ENCODE results near the gene ARHGAP32.

The ARHGAP32 gene

DNA sequence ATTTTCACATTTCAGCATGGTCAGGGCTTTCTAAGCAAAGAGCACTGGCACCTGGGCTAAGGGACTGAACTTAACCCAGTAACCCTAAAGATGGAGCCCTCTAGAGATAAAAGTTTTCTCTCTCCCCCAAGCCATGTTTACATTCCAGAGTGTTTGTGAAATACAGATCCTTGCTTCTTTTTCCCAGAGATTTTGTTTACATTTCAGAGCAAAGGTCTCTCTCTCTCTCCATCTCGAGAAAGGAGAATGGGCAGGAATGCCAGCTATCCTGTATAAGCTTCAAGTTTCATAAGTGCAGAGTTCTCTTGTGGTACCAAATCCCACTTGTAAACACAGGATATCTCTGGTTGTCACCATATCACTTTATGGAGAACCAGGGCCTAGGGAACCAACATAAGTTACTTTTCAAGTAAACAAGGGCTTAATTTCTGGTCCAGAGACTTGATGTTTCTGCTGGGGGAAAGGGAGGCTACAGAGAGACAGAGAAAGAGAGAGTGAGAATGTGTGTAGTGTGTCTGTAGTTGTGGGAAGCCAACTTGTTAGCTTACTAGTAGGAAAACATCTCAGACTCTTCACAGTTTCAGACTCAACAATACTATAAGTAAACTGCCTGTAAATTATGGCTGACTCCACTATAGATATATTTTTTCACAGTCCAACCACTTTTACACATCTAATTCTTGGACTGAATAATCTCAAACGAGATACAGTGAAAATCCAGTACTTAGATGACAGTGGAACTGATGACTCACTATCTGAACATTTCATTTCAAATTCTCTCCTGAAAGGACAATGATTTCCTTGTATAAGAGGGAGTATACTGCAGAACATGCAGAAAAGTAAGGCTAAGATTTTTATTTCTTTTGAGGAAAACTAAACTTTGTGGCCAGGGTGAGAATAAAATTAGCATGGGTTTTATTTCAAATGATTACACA, 76.2 kb downstream of the ARHGAP32 start:
- DNase-seq (ENCODE audit: low read depth) = no peak

DNA sequence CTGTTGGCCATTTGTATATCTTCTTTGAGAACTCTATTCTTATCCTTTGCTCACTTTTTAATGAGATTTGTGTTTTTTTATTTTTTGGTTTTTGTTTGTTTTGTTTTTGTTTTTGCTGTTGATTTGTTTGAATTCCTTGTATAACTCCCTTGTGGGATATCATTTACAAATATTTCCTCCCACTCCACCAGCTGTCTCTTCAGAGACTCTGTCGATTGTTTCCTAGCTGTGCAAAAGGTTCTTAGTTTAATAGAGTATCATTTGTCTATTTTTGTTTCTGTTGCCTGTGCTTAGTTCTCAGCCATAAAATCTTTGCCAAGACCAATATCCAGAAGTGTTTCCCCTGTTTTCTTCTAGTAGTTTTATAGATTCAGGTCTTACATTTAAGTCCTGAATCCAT, 82.4 kb downstream of the ARHGAP32 start:
- no peak for DNase-seq (ENCODE audit: low read depth)

DNA sequence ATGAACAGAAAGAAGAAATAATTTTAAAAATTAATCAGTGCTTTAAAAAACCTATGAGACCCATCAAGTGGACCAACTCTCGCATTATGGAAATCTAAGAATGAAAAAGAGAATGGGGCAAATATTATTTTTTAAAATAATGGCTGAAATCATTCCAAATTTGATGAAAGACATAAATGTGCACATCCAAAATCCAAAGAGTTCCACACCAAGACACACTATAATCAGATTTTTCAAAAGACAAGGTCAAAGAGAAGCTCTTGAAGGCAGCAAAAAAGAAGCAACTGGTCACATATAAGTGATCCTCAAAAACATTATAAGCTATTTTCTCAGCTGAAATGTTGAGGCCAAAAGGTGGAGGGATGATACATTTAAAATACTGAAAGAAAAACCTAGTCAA, 85.3 kb downstream of the ARHGAP32 start:
- no peak for DNase-seq (ENCODE audit: low read depth)

DNA sequence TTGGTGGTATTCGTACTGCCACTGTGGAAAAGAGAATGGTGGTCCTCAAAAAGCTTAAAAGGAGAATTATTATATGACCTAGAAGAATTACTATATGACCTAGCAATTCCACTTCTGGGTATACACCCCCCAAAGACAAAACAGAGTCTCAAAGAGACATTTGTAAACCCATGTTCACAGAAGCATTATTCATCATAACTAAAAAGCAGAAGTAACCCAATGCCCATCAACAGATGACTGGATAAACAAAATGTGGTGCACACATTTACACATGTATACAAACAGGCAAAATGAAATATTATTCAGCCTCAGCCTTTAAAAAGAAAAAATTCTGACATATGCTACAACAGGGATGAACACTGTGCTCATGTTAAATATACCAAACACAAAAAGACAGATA, 89.4 kb downstream of the ARHGAP32 start:
- DNase-seq (ENCODE audit: low read depth) = no peak

DNA sequence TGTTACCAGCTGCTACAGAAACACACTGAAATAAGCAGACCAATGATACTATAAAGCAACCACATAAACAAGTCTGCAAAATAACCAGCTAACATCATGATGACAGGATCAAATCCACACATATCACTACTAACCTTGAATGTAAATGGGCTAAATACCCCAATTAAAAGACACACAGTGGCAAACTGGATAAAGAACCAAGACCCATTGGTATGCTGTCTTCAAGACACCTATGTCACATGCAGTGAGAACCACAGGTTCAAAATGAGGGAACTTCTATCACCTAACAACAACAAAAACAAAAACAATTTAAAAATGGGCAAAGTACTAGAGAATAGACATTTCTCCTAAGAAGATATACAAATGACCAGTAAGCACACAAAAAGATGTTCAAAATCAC, 89.9 kb downstream of the ARHGAP32 start:
- DNase-seq (ENCODE audit: low read depth) = no peak

DNA sequence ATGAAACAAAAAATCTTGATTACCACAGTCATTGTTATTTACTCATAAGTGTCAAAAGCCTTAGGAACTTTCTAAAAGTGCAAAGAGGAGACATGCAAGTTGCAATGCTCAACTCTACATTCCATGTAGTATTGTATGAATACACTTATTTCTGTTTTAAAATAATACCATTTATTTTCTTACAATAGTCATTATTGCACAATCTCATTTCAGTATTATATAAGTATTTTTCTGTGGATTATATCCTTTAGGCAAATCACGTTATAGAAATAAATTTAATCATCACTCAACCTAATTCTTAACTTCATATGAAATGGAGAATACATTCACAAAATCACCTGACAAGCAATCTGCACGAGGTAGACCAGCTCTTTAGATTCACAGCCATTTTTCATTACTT, 98.8 kb downstream of the ARHGAP32 start:
- DNase-seq (ENCODE audit: low read depth) = no peak

DNA sequence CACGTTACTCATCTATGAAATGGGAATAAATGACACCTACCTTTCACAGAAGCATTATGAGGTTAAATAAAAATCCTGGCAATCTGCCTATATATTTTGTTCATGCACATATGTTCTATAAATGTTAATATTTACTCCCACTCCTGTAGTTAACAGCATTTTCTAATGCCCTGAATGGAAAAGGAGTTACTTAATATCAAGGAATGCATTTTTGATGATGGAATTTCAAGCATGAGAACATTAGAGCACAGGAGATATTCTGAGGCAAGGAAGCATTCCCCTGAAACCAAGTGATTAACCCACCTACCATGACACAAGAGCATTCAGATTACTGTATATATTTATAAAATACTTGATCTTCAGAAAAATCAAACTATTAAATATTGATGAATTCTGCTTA, 102.1 kb downstream of the ARHGAP32 start:
- no peak for DNase-seq (ENCODE audit: low read depth)

DNA sequence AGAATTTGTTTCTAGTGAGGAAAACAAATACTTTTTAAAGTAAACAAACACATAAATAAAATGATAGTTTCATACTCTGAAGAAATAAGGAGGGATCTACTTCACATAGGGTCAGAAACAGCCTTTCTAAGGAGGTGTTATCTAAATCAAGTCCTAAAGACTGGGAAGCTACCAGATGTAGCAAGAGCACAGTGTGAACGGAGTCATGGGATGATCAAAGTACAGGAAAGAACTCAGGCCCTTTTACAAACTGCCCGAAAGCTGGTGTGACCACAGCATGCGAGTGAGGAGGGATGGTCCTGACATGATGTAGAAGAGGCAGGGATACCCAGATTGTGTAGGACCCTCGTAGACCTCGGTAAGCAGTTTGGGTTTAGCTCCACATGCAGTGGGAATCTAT, 102.8 kb downstream of the ARHGAP32 start:
- DNase-seq (ENCODE audit: low read depth) = no peak

DNA sequence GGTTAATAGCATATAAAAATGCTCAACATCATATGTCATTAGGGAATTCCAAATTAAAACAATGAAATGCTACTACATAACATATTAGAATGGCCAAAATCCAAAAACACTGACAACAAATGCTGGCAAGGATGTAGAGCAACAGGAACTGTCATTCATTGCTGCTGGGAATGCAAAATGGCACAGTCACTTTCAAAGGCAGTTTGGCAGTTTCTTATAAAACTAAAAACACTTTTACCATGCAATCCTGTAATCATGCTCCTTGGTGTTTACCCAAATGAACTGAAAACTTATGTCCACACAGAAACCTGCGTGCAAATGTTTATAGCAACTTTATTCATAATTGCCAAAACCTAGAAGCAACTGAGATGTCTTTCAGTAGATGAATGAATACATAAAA, 105.1 kb downstream of the ARHGAP32 start:
- no peak for DNase-seq (ENCODE audit: low read depth)

DNA sequence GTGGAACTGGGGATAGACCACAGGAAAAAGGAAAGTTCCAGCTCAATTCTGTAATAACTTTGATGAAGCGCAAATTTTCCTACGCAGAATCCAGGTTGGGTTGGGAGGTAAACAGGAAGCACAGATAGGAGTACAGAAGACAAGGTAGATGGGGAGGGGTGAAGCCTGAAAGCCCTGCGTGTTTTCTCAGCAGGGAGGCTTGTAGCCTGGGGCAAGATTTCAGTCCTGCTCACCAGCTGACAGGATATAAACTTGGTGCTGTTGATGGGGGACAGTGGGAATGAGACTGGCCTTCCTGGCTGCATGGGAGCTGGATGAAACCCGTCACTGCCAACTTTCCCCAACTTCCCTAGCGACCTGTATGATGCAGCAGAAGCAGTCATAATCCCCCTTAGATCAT, 114.9 kb downstream of the ARHGAP32 start:
- DNase-seq (ENCODE audit: low read depth) = no peak

DNA sequence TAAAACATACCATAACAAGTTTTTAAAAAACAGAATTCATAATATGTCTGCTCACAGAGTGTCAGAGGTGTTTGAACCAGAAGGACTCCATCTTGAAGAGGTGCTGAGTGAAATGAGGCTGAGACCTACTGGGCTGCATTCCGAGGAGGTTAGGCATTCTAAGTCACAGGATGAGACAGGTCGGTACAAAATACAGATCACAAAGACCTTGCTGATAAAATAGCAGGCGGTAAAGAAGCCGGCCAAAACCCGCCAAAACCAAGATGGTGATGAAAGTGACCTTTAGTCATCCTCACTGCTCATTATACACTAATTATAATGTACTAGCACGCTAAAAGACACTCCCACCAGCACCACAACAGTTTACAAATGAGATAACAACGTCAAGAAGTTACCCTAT, 116.4 kb downstream of the ARHGAP32 start:
- DNase-seq (ENCODE audit: low read depth) = no peak

DNA sequence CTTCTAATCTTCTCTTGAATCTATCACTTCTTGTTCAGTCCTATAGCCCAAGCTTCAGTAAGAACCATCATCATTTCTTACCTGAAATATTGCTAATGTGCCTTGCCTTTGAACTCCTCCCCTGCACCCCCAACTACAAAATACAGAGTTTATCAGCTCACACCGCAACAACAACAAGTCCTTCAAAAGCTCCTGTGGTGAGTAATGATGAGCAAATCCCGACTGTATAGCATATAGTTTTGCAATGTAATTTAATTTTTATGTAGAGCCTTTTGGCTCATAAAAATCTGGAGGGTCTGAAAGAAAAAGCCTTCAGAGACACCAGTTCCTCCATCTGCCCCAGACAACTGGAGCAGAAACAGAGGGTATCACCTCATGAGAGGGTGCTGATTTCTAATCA, 124.7 kb downstream of the ARHGAP32 start:
- no peak for DNase-seq (ENCODE audit: low read depth)

DNA sequence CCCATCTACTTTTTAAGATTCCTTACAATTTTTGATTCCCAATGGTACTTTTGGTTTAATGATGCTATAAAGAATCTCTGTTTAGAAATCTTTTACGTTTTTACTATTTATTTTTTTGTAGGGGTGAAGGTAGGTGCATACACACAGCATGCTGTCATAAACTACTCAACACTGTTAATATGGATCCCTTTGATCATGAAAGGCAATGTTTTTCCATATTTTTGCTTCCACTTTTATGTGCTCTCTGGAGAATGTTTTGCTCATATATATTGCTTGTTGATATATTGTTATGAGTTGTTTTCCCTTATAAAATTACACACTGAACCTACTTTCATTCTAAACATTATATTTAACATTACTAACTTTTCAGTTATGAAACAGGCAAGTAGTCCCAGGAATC, 125.9 kb downstream of the ARHGAP32 start:
- no peak for DNase-seq (ENCODE audit: low read depth)

DNA sequence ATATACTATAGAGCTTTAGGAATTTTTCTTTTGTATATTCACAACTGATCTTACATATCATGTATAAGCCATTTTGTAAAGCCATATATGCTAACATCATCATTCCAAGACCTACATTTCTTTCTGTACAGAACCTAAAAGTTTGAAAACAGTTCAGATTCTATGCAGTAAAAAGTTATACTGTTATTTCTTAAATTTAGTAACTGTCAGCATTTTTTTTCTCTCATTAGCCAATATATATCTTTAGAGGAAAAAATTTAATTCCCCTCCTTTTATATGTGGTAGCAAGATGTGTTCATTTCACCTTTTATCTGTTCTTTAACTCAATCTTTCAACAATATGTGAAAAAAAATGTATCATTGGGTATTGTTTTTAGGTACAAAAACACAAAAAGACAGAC, 129.0 kb downstream of the ARHGAP32 start:
- no peak for DNase-seq (ENCODE audit: low read depth)

DNA sequence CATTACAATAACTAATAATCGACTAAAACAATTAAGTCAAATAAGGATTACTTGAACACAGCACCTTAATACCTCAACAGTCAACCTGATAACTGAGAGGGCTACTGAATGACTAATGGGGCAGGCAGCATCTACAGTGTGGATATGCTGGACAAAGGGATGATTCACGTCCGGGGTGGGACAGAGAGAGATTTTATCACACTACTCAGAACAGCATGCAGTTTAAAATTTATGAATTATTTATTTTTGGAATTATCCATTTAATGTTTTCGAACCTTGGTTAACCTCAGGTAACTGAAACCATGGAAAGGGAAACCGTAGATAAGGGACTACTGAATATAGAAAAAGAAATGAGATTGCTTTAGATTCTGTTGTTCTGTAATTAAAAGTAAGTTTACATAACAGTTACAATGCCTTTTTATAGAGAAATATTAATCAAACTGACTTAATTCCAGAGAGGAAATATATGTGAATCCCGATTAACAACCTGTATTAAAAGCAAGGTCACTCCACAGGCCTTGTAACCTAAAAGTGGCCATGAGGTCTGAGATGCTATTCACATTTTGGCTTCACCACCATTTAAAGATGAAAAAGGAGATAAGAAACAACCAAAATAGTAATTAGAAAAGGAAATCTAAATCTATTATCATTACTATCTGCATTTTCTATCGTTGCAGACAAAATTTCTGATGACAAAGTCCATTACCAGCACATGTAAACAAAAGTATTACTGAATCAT, 130.5 kb downstream of the ARHGAP32 start:
- DNase-seq (ENCODE audit: low read depth) = peak; percentile 22

DNA sequence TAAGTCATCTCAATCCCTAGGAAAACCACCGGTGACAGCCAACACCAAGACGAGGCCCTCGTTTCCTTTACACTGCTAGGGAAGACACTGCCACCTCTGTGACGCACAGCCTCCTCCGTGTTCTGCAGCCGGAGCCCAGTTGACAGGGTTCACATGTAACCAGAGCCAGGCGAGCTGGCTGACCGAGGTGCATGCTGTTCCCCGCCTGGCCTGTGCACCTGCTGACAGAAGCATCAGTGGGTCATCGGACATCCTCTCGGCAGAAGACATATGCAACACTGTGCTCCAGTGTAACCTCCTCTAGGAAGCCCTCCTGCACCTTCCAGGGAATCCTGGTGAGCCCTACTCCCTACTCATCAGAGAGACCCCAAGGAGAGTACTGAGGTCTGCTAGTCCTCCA, 135.2 kb downstream of the ARHGAP32 start:
- no peak for DNase-seq (ENCODE audit: low read depth)

DNA sequence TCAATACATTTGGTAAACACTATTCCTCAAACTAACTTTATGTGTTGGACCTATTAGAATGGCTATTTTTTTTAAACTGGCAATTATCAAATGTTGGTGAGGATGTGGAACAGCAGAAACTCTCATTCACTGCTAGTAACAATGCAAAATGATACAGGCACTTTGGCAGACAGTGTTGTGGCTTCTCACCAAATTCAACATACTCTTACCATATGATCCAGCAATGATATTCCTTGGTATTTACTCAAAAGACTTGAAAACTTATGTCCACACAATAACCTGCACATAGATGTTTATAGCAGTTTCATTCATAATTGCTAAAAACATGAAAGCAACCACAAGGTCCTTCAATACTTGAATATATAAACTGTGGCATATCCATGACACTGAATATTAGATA, 136.9 kb downstream of the ARHGAP32 start:
- no peak for DNase-seq (ENCODE audit: low read depth)

DNA sequence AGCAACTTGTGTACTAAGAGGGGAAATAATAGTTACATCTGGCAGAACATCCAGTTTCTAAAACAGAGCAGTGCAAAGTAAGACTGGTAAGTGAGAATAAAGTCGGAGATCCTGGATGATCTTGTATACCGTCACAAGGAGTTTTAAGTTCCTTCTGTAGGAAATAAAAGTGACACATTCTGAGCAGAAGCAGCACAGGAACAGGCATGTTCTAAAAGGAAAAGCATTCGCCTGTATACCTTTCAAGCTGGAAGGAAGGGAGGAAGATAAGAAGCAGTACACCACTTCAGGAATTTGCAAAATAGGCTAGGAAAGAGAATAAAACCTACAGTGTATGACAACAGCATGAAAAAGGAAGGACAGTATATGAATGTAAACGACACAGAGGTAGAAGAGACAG, 143.2 kb downstream of the ARHGAP32 start:
- no peak for DNase-seq (ENCODE audit: low read depth)

DNA sequence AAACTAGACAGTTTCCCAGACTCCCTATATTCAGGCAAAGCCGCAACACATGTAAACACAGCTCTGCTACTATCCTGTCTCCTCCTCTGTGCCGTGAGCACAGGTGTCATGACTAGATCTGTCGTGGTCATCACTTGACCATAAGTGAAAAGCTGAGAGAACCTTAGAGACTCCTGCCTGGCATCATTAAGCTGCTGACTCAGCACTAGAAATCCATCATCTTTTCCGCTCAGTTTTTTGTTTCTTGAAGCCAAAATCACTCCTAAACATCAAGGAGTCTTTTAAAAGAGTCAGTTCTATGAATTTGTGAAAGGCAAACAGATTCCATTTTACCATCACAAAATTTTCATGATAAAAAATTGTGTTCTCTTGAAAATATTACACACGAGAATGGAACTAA, 147.0 kb downstream of the ARHGAP32 start:
- no peak for DNase-seq (ENCODE audit: low read depth)

DNA sequence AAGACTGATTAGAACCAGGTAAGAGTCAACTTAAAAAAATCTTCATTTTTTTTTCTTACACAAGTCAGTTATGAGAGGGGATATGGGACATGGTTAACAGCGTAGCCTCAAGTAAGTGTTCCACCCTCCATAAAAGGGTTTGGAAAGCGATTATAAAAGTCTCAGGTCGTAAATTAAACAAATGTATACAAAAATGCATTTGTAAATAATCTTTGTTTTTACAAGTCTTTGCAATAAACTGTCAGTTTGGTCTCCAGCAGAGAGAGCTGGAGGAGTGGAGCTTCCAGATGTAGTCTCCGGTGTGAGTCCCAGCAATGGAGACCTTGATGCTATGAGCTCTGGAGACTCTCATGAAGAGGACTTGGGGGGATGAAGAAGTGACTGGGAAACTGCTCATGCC, 149.6 kb downstream of the ARHGAP32 start:
- DNase-seq (ENCODE audit: low read depth) = no peak

DNA sequence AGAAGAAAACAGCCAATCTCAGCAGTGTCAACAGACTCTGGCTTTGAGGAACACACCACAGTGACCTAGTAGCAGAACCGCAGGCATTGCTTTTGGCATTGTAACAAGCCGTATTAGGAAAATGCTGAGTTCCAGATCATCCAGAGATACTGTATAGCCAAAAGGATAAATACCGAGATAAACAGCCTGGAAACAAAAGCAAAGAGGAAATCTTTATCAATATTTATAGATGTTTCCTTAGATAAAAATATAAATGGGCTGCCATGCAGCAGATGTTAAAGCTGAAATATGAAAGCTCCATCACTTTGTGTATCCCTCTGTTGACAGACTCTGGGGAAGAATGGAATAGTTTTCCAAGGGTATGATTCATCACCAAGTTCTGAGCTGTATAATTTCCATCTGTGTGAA, 150.5 kb downstream of the ARHGAP32 start:
- DNase-seq (ENCODE audit: low read depth) = no peak

DNA sequence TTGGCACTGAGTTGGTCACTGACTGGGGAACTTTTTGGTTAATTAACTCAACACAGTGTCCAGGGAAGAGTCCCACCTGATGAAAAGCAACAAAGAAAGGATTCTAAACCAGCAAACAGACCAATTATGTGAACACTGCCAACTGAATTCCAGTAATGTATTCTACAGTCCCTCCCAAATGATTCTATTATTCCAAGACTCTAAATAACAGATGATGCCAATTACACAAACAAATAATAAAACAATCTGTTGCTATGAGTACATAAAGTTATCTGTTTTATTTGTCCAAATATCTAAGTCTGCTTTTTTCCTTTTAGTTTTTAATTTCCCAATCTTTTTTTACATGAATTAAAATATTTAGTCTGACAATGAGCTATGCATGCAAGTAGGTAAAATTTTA, 151.2 kb downstream of the ARHGAP32 start:
- no peak for DNase-seq (ENCODE audit: low read depth)

DNA sequence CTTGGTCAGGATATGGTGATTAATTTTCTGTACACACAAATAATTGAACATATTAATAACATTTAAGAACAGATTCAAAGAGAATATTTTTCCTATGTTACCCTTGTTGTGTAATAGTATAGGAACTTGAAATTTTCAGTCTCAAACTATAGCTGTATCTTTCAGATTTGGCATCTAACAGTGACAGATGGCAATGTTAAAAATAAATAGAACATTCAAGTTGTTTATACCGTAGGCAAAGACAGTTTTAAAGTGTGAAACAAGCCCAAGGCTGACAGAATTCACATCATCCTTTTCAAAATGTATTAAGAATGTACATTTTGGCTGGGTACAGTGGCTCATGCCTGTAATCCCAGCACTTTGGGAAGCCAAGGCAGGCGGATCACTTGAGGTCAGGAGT, 156.9 kb downstream of the ARHGAP32 start:
- DNase-seq (ENCODE audit: low read depth) = no peak

DNA sequence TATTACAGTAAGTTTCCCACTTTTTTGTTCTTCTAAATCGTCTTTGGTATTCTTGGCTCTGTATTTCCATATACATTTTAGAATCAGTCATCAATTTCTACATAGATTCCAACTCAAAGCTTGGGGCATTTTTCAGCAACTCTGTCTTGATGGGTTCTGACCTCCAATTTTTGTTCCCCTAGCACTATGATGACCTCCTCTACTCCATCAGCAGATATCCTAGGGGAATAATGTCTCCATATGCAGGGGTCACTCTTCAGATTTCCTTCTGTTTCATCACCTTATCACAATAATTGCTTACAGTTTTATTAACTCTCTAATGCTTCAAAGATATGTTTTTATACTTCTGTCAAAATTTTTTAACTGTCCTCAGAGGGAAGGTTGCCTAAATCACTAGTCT, 158.1 kb downstream of the ARHGAP32 start:
- no peak for DNase-seq (ENCODE audit: low read depth)
